HG02678 (cell line): ENCODE results near the gene ADCY6.
"Not testable (repeated sequence)": the region's sequence is repeated elsewhere in the genome, so short reads cannot be mapped to it uniquely, and the experiment has no call there.

ENCODE experiments used
- ATAC-seq: cut with Tn5 transposase; IDR thresholded peaks from one replicate; pipeline ENCODE4 v1.9.1; 2021; ENCODE audit warnings: mild to moderate bottlenecking, moderate library complexity; ENCODE audit not compliant: unreplicated experiment

Gene ADCY6

DNA sequence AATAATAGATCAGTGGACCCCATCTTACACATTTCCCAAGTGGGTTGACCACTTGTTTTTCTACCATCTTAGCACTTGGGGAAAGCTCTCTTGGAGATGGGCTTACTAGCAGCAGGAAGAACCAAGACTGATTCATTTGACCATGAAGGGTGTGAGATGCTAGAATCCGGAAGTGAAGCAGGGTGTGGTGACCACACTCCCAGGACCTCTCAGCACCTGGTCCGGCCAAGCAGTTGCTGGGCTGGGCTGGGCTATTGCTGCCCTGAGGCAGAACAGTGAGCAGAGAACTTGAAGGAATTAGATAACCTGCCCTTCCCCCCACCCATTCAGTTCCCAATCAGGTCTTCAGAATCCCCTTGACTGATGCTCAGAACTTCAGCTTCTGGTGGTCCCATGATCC lies 24.4 kb downstream of the ADCY6 start:
- ATAC-seq = no peak

DNA sequence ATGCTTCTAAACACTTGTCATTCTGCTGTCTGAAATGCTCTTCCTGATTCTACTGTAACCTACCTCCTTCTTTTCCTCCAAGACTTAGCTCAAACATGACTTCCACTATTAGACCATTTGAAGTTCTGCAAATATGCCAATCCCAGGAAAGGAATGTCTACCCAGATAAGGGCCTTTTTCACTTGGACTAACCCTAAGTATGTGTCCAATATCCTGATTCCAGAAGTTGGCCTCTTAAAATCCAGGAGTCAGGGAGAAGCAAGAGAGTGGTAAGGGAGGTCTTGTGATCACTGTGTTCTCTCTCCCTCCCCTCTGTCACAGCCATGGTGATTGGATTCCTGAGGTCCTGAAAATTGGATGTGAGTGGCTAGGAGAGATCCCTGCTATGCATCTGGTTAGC lies 30.2 kb downstream of the ADCY6 start:
- ATAC-seq = no peak

DNA sequence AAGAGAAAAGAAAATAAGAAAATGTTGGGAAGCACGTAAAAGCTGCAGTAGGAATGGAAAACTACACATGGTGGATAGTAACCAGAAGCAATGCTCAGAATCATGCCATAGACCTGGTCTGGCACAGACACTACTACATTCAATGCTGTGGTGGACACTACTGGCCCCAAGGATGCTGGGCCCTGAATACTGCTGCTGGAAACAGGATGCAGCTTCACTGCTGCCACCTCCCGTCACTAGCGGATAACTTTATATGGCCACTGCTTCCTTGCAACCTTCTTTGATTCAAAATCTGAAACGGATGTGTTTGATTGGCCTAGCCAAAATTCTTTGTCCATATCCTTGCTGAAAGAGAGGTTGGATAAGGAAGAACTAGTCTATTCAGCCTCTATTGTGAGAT lies 30.7 kb downstream of the ADCY6 start:
- ATAC-seq = no peak

DNA sequence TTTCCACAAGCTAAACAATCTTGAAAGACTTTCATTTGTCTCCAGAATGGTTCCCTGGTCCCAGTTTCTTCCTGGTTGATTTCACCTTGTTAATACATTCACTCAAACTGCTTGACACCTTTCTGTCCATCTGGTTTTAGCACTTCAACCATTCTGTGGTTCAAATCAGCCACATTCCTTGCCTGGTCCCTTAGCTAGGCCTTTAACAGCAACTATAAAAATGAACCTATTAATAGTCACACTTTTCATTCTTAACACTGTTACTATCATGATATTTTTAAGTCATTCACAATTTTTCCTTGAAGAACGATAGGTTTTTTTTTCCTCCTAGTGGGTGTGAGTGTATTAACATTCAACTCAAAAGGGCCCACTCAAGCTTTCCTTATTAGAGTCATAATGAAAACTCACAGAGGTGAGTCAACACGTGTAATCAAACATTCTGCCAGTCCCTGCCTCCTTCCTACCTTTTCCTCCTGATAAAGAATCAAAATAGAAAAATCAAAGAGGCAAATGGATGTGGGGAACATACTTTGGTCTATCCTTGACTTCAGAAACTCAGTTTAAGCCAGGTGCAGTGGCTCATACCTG lies 38.0 kb downstream of the ADCY6 start:
- no peak for ATAC-seq

DNA sequence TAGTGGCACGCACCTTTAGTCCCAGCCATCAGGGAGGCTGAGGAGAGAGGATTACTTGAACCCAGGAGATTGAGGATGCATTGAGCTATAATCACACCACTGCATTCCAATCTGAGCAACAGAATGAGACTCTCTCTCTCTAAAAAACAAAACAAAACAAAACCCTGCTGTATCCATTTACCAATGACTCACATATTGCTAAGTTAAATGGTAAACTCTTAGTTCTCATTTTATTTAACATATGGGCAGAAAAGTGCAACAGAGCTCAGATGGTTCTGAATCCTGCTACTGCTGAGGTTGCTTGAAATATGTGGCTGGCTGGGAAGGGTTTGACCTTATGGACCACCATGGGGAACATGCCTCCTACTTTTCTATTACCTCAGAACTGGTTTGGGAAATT lies 38.7 kb downstream of the ADCY6 start:
- ATAC-seq = no peak

DNA sequence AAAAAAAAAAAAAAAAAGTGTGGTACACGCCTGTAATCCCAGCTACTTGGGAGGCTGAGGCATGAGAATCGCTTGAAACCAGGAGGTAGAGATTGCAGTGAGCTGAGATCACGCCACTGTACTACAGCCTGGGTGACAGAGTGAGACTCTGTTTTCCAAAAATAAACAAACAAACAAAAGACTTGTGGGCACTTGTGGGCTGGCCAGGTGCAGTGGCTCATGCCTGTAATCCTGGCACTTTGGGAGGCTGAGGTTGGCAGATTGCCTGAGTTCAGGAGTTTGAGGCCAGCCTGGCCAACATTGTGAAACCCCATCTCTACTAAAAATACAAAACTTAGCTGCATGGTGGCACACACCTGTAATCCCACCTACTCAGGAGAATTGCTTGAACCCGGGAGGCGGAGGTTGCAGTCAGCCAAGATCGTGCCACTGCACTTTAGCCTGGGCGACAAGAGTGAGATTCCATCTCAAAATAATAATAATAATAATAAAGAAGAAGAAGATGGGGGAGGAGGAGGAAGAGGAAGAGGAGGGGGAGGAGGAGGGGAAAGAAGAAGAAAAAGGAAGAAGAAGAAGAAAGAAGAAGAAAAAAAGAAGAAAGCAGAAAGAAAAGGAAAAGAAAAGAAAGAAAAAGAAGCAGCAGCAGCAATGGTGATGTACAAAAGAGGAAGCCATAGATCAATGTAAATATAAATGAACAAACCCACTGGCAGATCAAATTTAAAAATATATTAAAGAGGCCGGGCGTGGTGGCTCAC lies 44.5 kb downstream of the ADCY6 start:
- ATAC-seq = no peak

DNA sequence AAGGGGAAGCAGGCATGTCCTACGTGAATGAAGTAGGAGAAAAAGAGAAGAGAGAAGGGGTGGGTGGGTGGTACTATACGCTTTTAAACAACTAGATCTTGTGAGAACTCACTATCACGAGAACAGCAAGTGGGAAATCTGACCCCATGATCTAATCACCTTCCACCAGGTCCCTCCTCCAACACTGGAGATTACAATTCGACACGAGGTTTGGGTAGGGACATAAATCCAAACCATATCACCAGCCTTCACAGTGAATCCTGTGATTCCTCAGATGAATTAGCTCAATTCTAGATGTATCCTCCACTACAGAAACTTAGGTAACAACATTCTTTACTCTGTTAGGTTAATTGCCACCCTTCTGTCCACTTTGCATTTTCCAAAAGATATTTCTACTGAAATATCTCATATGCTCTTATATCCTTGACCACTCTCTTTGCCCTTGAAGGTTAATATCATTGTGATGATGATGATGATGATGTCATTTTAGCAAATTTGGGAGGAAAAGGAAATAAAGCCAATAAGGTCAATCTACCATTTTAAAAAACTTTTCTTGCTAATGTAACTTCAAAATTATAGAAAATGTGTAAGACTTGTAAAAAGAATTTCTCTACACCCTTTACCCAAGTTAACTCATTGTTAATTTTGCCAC lies 49.1 kb downstream of the ADCY6 start:
- ATAC-seq = no peak

DNA sequence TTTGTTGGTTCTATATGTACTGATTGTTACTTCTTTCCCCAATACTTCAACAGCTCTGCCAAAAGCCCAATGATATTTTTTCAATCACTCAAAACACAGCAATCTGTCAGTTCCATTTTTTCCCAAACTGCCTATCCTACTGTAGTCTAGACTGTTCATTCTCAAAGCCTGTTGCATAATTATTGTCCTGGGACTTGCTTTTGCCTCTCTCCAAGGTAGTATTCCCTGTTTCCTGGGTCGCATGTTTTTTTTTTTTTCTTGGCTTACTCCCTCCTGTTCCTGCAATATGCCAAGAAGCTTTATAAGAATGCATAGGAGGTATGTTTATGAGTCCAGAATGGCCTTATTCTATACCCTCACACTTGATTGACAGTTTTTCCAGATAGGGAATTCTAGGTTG lies 52.4 kb downstream of the ADCY6 start:
- no peak for ATAC-seq

DNA sequence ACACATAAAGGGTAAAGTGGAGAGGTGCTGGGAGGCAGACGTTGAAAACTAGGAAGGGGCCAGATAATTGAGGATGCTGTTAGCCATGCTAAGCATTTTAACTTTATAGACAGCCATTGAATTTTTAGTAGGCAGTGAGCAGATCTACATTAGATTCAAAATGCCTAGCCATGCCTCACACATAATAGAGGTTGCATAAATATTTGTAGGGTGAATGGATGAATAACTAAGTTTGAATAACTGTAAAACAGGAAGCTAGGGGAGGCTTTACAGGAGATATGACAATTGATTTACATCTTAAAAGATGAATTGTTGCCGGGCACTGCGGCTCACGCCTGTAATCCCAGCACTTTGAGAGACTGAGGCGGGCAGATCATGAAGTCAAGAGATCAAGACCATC lies 60.1 kb downstream of the ADCY6 start:
- no peak for ATAC-seq

DNA sequence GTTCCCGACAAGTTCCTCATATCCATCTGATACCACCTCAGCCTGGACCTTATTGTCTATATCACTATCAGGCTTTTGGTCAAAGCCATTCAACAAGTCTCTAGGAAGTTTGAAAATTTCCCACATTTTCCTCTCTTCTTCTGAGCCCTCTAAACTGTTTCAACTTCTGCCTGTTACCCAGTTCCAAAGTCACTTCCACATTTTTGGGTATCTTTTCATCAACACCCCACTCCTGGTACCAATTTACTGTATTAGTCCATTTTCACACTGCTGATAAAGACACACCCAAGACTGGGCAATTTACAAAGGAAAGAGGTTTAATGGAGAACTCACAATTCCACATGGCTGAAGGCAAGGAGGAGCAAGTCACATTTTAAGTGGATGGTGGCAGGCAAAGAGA lies 68.2 kb downstream of the ADCY6 start:
- not testable (repeated sequence) for ATAC-seq

DNA sequence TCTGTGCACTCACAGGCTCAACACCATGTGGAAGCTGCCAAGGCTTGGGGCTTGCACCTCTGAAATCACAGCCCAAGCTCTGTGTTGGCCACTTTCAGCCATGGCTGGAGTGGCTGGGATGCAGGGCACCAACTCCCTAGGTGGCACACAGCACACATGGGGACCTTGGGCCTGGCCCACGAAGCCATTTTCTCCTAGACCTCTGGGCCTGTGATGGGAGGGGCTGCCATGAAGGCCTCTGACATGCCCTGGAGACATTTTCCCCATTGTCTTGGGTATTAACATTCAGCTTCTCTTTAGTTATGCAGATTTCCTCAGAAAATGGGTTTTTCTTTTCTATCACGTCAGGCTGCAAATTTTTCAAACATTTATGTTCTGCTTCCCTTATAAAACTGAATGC lies 68.7 kb downstream of the ADCY6 start:
- not testable (repeated sequence) for ATAC-seq

DNA sequence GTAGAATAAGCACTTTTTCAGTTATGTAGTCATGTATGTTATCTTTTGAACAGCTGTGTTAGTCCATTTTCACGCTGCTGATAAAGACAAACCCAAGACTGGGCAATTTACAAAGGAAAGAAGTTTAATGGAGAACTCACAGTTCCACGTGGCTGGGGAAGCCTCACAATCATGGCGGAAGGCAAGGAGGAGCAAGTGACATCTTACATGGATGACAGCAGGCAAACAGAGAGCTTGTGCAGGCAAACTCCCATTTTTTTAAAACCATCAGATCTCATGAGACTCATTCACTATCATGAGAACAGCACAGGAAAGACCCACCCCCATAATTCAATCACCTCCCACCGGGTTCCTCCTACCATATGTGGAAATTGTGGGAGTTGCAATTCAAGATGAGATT lies 69.9 kb downstream of the ADCY6 start:
- not testable (repeated sequence) for ATAC-seq

DNA sequence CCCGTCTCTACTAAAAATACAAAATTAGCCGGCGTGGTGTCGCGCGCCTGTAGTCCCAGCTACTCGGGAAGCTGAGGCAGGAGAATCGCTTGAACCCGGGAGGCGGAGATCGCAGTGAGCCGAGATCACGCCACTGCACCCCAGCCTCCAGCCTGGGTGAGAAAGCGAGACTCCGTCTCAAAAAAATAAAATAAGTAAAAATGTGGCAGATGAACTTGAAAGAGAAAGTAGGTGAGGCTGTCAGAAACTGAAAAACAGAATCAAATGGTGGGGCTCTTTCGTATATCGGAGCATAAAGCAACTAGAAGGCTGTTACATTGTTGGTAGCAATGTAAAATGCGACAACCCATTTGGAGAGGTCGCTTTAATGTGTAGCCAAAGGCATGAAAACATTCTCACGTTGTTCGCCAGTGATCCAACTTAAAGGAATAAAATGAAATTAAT lies 71.6 kb downstream of the ADCY6 start:
- peak; percentile 3 for ATAC-seq

DNA sequence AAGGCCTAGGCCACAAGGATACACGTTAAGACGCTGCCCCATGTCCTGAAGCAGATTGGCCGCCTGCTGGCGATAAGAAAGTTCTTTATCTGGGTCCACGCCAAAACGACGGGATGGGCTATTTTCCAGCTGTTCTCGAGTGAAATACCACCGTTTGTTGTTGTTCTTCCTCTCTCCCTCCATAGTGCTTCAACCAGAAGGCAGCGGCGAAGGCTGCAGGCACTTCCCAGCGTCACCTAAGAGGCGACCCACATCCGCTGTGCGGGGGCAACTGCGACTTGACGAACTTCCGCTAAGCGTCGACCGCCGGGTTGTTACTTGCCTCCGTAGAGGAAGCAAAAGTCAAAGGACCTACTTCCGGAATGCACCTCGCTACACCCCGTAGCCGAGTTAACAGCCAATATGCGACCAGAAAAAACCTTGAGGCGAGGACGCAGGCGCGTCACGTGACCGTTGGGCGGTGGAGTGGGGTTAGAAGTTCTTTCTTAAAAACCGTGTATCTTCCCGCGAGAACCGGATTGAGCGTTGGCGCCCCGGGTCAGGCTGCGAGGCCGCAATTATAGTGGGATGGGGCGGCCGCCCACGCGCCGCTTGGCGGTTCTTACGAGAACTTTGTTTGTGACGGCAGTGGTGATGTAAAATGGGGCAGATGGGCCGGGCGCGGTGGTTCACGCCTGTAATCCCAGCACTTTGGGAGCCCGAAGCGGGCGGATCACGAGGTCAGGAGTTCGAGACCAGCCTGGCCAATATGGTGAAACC lies 72.2 kb downstream of the ADCY6 start, which contains the start of gene CCNT1:
TSS of gene CCNT1 (minus strand) at position 215 of the 759 bp plus-strand sequence. CDS start at position 183, 32 bp downstream.
- peak; percentile 97 for ATAC-seq
